ENCODE results near the gene PRDM10.

Gene PRDM10

GRCh38 chr11:130008326-130008725 is 5.7 kb upstream of the PRDM10 start:
- no peak for DNase-seq

- peak; percentile 18 for DNase-seq
Observed at GRCh38 chr11:130006929-130007328, 4.3 kb upstream of the PRDM10 start.

GRCh38 chr11:130003717-130004001 is 1.0 kb upstream of the PRDM10 start:
- DNase-seq = no peak

GRCh38 chr11:130002846-130003716 is 446 bp upstream of the PRDM10 start:
- DNase-seq = peak; percentile 100

GRCh38 chr11:130001461-130002351 is 929 bp downstream of the PRDM10 start:
- DNase-seq = peak; percentile 69

GRCh38 chr11:130000552-130001176 is 2.0 kb downstream of the PRDM10 start:
- no peak for DNase-seq

GRCh38 chr11:129999407-129999806 is 3.2 kb downstream of the PRDM10 start:
- no peak for DNase-seq

GRCh38 chr11:129998905-129999304 is 3.7 kb downstream of the PRDM10 start:
- no peak for DNase-seq

GRCh38 chr11:129998107-129998506 is 4.5 kb downstream of the PRDM10 start:
- no peak for DNase-seq

GRCh38 chr11:129997513-129997912 is 5.1 kb downstream of the PRDM10 start:
- no peak for DNase-seq

- no peak for DNase-seq
Observed at GRCh38 chr11:129996113-129996870, 6.3 kb downstream of the PRDM10 start.

- DNase-seq = no peak
Observed at GRCh38 chr11:129995163-129995562, 7.5 kb downstream of the PRDM10 start.

GRCh38 chr11:129992161-129992944 is 10.3 kb downstream of the PRDM10 start:
- peak; percentile 80 for DNase-seq

- DNase-seq = peak; percentile 18
Observed at GRCh38 chr11:129989149-129989813, 13.4 kb downstream of the PRDM10 start.

GRCh38 chr11:129987950-129988349 is 14.7 kb downstream of the PRDM10 start:
- DNase-seq = no peak

GRCh38 chr11:129985823-129986222 is 16.8 kb downstream of the PRDM10 start:
- DNase-seq = no peak

- no peak for DNase-seq
Observed at GRCh38 chr11:129980086-129980485, 22.5 kb downstream of the PRDM10 start.

GRCh38 chr11:129979046-129979605 is 23.5 kb downstream of the PRDM10 start:
- no peak for DNase-seq

GRCh38 chr11:129978447-129978846 is 24.2 kb downstream of the PRDM10 start:
- no peak for DNase-seq

- no peak for DNase-seq
Observed at GRCh38 chr11:129976328-129976727, 26.3 kb downstream of the PRDM10 start.

GRCh38 chr11:129975543-129975942 is 27.1 kb downstream of the PRDM10 start:
- no peak for DNase-seq

Data from OCI-M1 (cell line).